H9 (cell line): ENCODE data around the gene ZBTB33. TPM values are rescaled to one million over a fixed set of nuclear protein-coding genes. Genes with fewer than 3 reads are reported as not detected.

Experiments used
- DNase-seq: peaks from one replicate; pipeline ENCODE4 v3.0.0-alpha.2; 2017
- H2AFZ ChIP-seq: one replicate; pipeline ENCODE4 v1.6.1; 2013; ENCODE audit warnings: mild to moderate bottlenecking, low read length, control low read depth, moderate library complexity
- H2AK5ac ChIP-seq: 2 replicates; pipeline ENCODE4 v1.6.1; 2013; ENCODE audit warnings: low read length, control low read depth, mixed read lengths; ENCODE audit not compliant: insufficient read length
- H2BK120ac ChIP-seq: one replicate; pipeline ENCODE4 v1.6.1; 2013; ENCODE audit warnings: low read depth, mild to moderate bottlenecking, low read length, control low read depth, inconsistent platforms; ENCODE audit not compliant: poor library complexity, severe bottlenecking
- H2BK12ac ChIP-seq: 2 replicates; pipeline ENCODE4 v1.6.1; 2013; ENCODE audit warnings: low read length, control low read depth, mixed read lengths, low read depth; ENCODE audit not compliant: insufficient read length
- H2BK15ac ChIP-seq: 2 replicates; pipeline ENCODE4 v1.6.1; 2013; ENCODE audit warnings: low read depth, low read length, control low read depth
- H2BK20ac ChIP-seq: one replicate; pipeline ENCODE4 v1.6.1; 2013; ENCODE audit warnings: low read depth, mild to moderate bottlenecking, low read length, control low read depth, inconsistent platforms; ENCODE audit not compliant: poor library complexity, severe bottlenecking
- H2BK5ac ChIP-seq: 2 replicates; pipeline ENCODE4 v1.6.1; 2013; ENCODE audit warnings: low read length, control low read depth, mixed read lengths; ENCODE audit not compliant: insufficient read length
- H3K14ac ChIP-seq: 2 replicates; pipeline ENCODE4 v1.6.1; 2013; ENCODE audit warnings: low read length, control low read depth; ENCODE audit not compliant: insufficient read depth
- H3K18ac ChIP-seq: 2 replicates; pipeline ENCODE4 v1.6.1; 2013; ENCODE audit warnings: low read depth, mild to moderate bottlenecking, mixed read lengths, low read length, control low read depth; ENCODE audit not compliant: insufficient read length
- H3K23ac ChIP-seq: 2 replicates; pipeline ENCODE4 v1.6.1; 2013; ENCODE audit warnings: low read length, control low read depth, mixed read lengths, low read depth; ENCODE audit not compliant: insufficient read length
- H3K23me2 ChIP-seq: 2 replicates; pipeline ENCODE4 v1.6.1; 2013; ENCODE audit warnings: low read depth, mild to moderate bottlenecking, mixed read lengths, low read length, control low read depth; ENCODE audit not compliant: insufficient read length, poor library complexity, severe bottlenecking
- H3K27ac ChIP-seq: 2 replicates; pipeline ENCODE4 v1.5.1; 2013; ENCODE audit warnings: low read length, control low read depth, mixed read lengths, low read depth; ENCODE audit not compliant: insufficient read length
- H3K27me3 ChIP-seq: 2 replicates; pipeline ENCODE4 v1.6.1; 2013; ENCODE audit warnings: low read length, control low read depth, inconsistent platforms; ENCODE audit not compliant: insufficient read depth
- H3K4ac ChIP-seq: 2 replicates; pipeline ENCODE4 v1.6.1; 2013; ENCODE audit warnings: low read depth, mild to moderate bottlenecking, control low read depth, inconsistent platforms, low read length, moderate library complexity
- H3K4me1 ChIP-seq: 2 replicates; pipeline ENCODE4 v1.6.1; 2013; ENCODE audit warnings: low read length, control low read depth, inconsistent platforms; ENCODE audit not compliant: insufficient read depth
- H3K4me2 ChIP-seq: 2 replicates; pipeline ENCODE4 v1.6.1; 2013; ENCODE audit warnings: low read length, control low read depth, mixed read lengths; ENCODE audit not compliant: insufficient read length, insufficient read depth
- H3K56ac ChIP-seq: 2 replicates; pipeline ENCODE4 v1.6.1; 2013; ENCODE audit warnings: low read depth, mild to moderate bottlenecking, mixed read lengths, low read length, control low read depth; ENCODE audit not compliant: insufficient read length
- H3K79me1 ChIP-seq: 2 replicates; pipeline ENCODE4 v1.6.1; 2013; ENCODE audit warnings: low read depth, mild to moderate bottlenecking, moderate library complexity, low read length, control low read depth, inconsistent platforms; ENCODE audit not compliant: insufficient read depth, poor library complexity, severe bottlenecking
- H3K79me2 ChIP-seq: 2 replicates; pipeline ENCODE4 v1.6.1; 2013; ENCODE audit warnings: low read length, control low read depth, inconsistent platforms; ENCODE audit not compliant: insufficient read depth
- H3K9ac ChIP-seq: 2 replicates; pipeline ENCODE4 v1.6.1; 2013; ENCODE audit warnings: low read length, control low read depth, mixed read lengths; ENCODE audit not compliant: insufficient read length; ENCODE audit errors: extremely low read depth
- H3K9me3 ChIP-seq: one replicate; pipeline ENCODE4 v1.6.1; 2013; ENCODE audit warnings: low read depth, low read length, inconsistent platforms; ENCODE audit not compliant: control insufficient read depth
- H3T11ph ChIP-seq: one replicate; pipeline ENCODE4 v1.6.1; 2013; ENCODE audit warnings: mild to moderate bottlenecking, low read length, control low read depth, inconsistent platforms
- H4K20me1 ChIP-seq: one replicate; pipeline ENCODE4 v1.6.1; 2013; ENCODE audit not compliant: control insufficient read depth, insufficient read length, insufficient read depth
- H4K5ac ChIP-seq: 2 replicates; pipeline ENCODE4 v1.6.1; 2013; ENCODE audit warnings: low read depth, mild to moderate bottlenecking, mixed read lengths, low read length, control low read depth; ENCODE audit not compliant: insufficient read length
- H4K8ac ChIP-seq: replicated peaks from 2 replicates; pipeline ENCODE4 v1.6.1; 2013; ENCODE audit warnings: low read length, control low read depth, mixed read lengths, low read depth; ENCODE audit not compliant: insufficient read length
- H4K91ac ChIP-seq: 2 replicates; pipeline ENCODE4 v1.6.1; 2013; ENCODE audit warnings: low read depth, mild to moderate bottlenecking, moderate library complexity, mixed read lengths, low read length, control low read depth; ENCODE audit not compliant: insufficient read length
- H3K27ac Mint-ChIP-seq, 3 experiments: 2 replicates in 2 of 3; 3 replicates in 1 of 3; pipeline ENCODE4 v1.8.0; 2020 to 2021; ENCODE audit warnings: mixed read lengths in 3 of 3, mild to moderate bottlenecking in 1 of 3, moderate library complexity in 1 of 3
- H3K27me3 Mint-ChIP-seq: 2 replicates; pipeline ENCODE4 v1.8.0; 2021; ENCODE audit warnings: low read depth, mild to moderate bottlenecking, moderate library complexity, mixed read lengths
- H3K36me3 Mint-ChIP-seq, 3 experiments: 2 replicates in 2 of 3; 3 replicates in 1 of 3; pipeline ENCODE4 v1.8.0; 2020 to 2021; ENCODE audit warnings: low read depth in 3 of 3, mixed read lengths in 3 of 3; ENCODE audit not compliant: insufficient read depth in 1 of 3
- H3K4me1 Mint-ChIP-seq, 2 experiments: 2 replicates each; pipeline ENCODE4 v1.8.0; 2020; ENCODE audit warnings: mixed read lengths in 2 of 2
- H3K4me3 Mint-ChIP-seq, 2 experiments: 2 replicates in 1 of 2; 3 replicates in 1 of 2; pipeline ENCODE4 v1.8.0; 2020 to 2021; ENCODE audit warnings: mild to moderate bottlenecking in 2 of 2, mixed read lengths in 2 of 2, moderate library complexity in 1 of 2
- H3K9me3 Mint-ChIP-seq, 2 experiments: 2 replicates in 1 of 2; 3 replicates in 1 of 2; pipeline ENCODE4 v1.8.0; 2020; ENCODE audit warnings: mild to moderate bottlenecking in 2 of 2, mixed read lengths in 2 of 2, moderate library complexity in 1 of 2
- CTCF ChIP-seq: fragments of 200-600 bp; sonication (generic); conservative IDR thresholded peaks from 3 replicates; pipeline ENCODE4 v1.8.0; 2021; ENCODE audit warnings: antibody characterized with exemption, mild to moderate bottlenecking
- WGBS: extraction: QIAGEN DNeasy Blood & Tissue Kit; methylation state at CpG from one replicate; pipeline ENCODE4 v1.1.7; 2013; ENCODE audit warnings: missing lambda C conversion rate, low lambda C conversion rate, mixed read lengths; ENCODE audit not compliant: insufficient read length; ENCODE audit errors: extremely low coverage; 5-methylcytosine and 5-hydroxymethylcytosine counted together
- total RNA-seq: library from RNA; stranded (reverse); gene quantifications from 2 replicates; pipeline ENCODE4 v1.2.1, GENCODE V29; 2021

Gene ZBTB33
- total RNA-seq, 1 experiment from 2014 or later = 18.7 TPM

GRCh38 chrX:120301960-120302359 is 51.3 kb downstream of the ZBTB33 start:
- H3K23ac ChIP-seq = no peak overlapping the region
- H3K27me3 ChIP-seq = peaks cover 2% of the 10 kb centered on the region; the same call in 1 of the 2 replicates
- no peaks in the 10 kb centered on the region for H4K20me1 ChIP-seq
- no peak overlapping the region for H3K56ac ChIP-seq
- DNase-seq = no peak
- no peak overlapping the region for H2BK15ac ChIP-seq
- no peak overlapping the region for H4K8ac ChIP-seq
- no peak overlapping the region for H2AFZ ChIP-seq
- H3K79me1 ChIP-seq = no peaks in the 10 kb centered on the region
- Mint-ChIP-seq H3K27me3 (peaks cover 19% of the 10 kb centered on the region), H3K27ac (no peak overlapping the region), H3K9me3 (peaks cover 57 to 70% of the 10 kb centered on the region in 2 experiments), H3K4me3 (no peak overlapping the region), H3K36me3 (no peaks in the 10 kb centered on the region; a peak in 1 of 7 replicates), H3K4me1 (peaks cover 22 to 31% of the 10 kb centered on the region in 2 experiments)
- no CpG with 5 or more reads among the region's 4 CpGs for WGBS
- H2BK20ac ChIP-seq = no peak overlapping the region
- no peak overlapping the region for H3K9ac ChIP-seq
- no peak overlapping the region for H4K91ac ChIP-seq
- no peak overlapping the region for H2AK5ac ChIP-seq
- H3K18ac ChIP-seq = no peak overlapping the region
- no peak overlapping the region for H2BK5ac ChIP-seq
- no peak overlapping the region for H4K5ac ChIP-seq
- H3K4ac ChIP-seq = no peak overlapping the region
- H3K4me2 ChIP-seq = no peak overlapping the region
- H3K14ac ChIP-seq = no peak overlapping the region
- H3K4me1 ChIP-seq = no peaks in the 10 kb centered on the region; the same call in 1 of the 2 replicates
- TF ChIP-seq CTCF = no peak
- H2BK12ac ChIP-seq = no peak overlapping the region
- H3T11ph ChIP-seq = no peak overlapping the region
- no peak overlapping the region for H3K27ac ChIP-seq
- H2BK120ac ChIP-seq = no peak overlapping the region
- no peaks in the 10 kb centered on the region for H3K23me2 ChIP-seq
- peaks cover 20% of the 10 kb centered on the region for H3K9me3 ChIP-seq
- H3K79me2 ChIP-seq = no peaks in the 10 kb centered on the region
